Mesodermal cell (in vitro differentiated cells): ENCODE results near the gene KLHL2.

Source experiments
- H3K27ac ChIP-seq: 2 replicates; pipeline ENCODE4 v1.7.0; 2013; ENCODE audit warnings: mild to moderate bottlenecking, low read depth, low read length, moderate library complexity; ENCODE audit not compliant: severe bottlenecking
- H3K36me3 ChIP-seq: 2 replicates; pipeline ENCODE4 v1.7.1; 2013; ENCODE audit warnings: mild to moderate bottlenecking, low read length, moderate library complexity; ENCODE audit not compliant: control insufficient read depth, insufficient read depth
- H3K4me1 ChIP-seq: one replicate; pipeline ENCODE4 v1.7.1; 2013; ENCODE audit warnings: mild to moderate bottlenecking, low read length; ENCODE audit not compliant: insufficient read depth, control insufficient read depth, poor library complexity, severe bottlenecking
- H3K4me3 ChIP-seq: 2 replicates; pipeline ENCODE4 v1.7.0; 2013; ENCODE audit warnings: low read length, control low read depth, mild to moderate bottlenecking; ENCODE audit not compliant: insufficient read depth, poor library complexity, severe bottlenecking; ENCODE audit errors: extremely low read depth
- H3K9me3 ChIP-seq: 2 replicates; pipeline ENCODE4 v1.7.1; 2013; ENCODE audit warnings: mild to moderate bottlenecking, low read length, moderate library complexity; ENCODE audit not compliant: control insufficient read depth
- WGBS, 2 experiments: methylation state at CpG; one replicate each; pipeline ENCODE4 v1.1.5; 2013; ENCODE audit warnings: missing lambda C conversion rate in 2 of 2; ENCODE audit not compliant: insufficient coverage in 2 of 2; 5-methylcytosine and 5-hydroxymethylcytosine counted together

Gene KLHL2

GRCh38 chr4:165345666-165346417 lies 138.5 kb downstream of the KLHL2 start:
- 70 to 94% methylated on average over 5 to 6 of the region's 10 CpGs for WGBS, 2 experiments
- Histone ChIP-seq H3K9me3 (no peaks in the 10 kb centered on the region), H3K4me3 (no peak overlapping the region), H3K4me1 (no peaks in the 10 kb centered on the region), H3K36me3 (peaks cover 23% of the 10 kb centered on the region), H3K27ac (no peak overlapping the region)

GRCh38 chr4:165347647-165348569 lies 140.5 kb downstream of the KLHL2 start:
- Histone ChIP-seq H3K36me3 (peaks cover 7% of the 10 kb centered on the region), H3K9me3 (no peaks in the 10 kb centered on the region), H3K4me1 (no peaks in the 10 kb centered on the region), H3K27ac (no peak overlapping the region), H3K4me3 (no peak overlapping the region)
- 89 to 100% methylated on average over 1 to 3 of the region's 3 CpGs for WGBS, 2 experiments

- Histone ChIP-seq H3K4me1 (no peaks in the 10 kb centered on the region), H3K27ac (no peak overlapping the region), H3K9me3 (no peaks in the 10 kb centered on the region), H3K4me3 (no peak overlapping the region), H3K36me3 (no peaks in the 10 kb centered on the region)
- 93 to 96% methylated on average over 5 of the region's 5 CpGs for WGBS, 2 experiments
Observed at GRCh38 chr4:165351359-165352130, 144.2 kb downstream of the KLHL2 start.

GRCh38 chr4:165355900-165356300 lies 148.5 kb downstream of the KLHL2 start:
- Histone ChIP-seq H3K4me1 (no peaks in the 10 kb centered on the region), H3K27ac (no peak overlapping the region), H3K36me3 (no peaks in the 10 kb centered on the region), H3K4me3 (no peak overlapping the region), H3K9me3 (no peaks in the 10 kb centered on the region)
- 11 to 17% methylated on average over 1 of the region's 2 CpGs for WGBS, 2 experiments

GRCh38 chr4:165359506-165359905 lies 152.1 kb downstream of the KLHL2 start:
- no CpG with 5 or more reads among the region's 2 CpGs for WGBS, 2 experiments
- H3K9me3 ChIP-seq, result no peaks in the 10 kb centered on the region
- no peak overlapping the region for H3K4me3 ChIP-seq
- H3K4me1 ChIP-seq, result no peaks in the 10 kb centered on the region
- H3K27ac ChIP-seq, result no peak overlapping the region
- H3K36me3 ChIP-seq, result no peaks in the 10 kb centered on the region

- Histone ChIP-seq H3K27ac (no peak overlapping the region), H3K36me3 (no peaks in the 10 kb centered on the region), H3K9me3 (no peaks in the 10 kb centered on the region), H3K4me1 (peaks cover 3% of the 10 kb centered on the region), H3K4me3 (no peak overlapping the region)
- 93% methylated on average over 4 of the region's 6 CpGs; no CpG with 5 or more reads in 1 of the 2 experiments for WGBS, 2 experiments
Observed at GRCh38 chr4:165360041-165360695, 152.8 kb downstream of the KLHL2 start.

GRCh38 chr4:165360985-165361670 lies 153.8 kb downstream of the KLHL2 start:
- WGBS, 2 experiments, result 93 to 94% methylated on average over 5 to 7 of the region's 7 CpGs
- no peak overlapping the region for H3K27ac ChIP-seq
- H3K36me3 ChIP-seq, result no peaks in the 10 kb centered on the region
- no peak overlapping the region for H3K4me3 ChIP-seq
- peaks cover 3% of the 10 kb centered on the region for H3K4me1 ChIP-seq
- H3K9me3 ChIP-seq, result no peaks in the 10 kb centered on the region

- Histone ChIP-seq H3K27ac (no peak overlapping the region), H3K9me3 (no peaks in the 10 kb centered on the region), H3K4me3 (no peak overlapping the region), H3K36me3 (no peaks in the 10 kb centered on the region), H3K4me1 (peaks cover 3% of the 10 kb centered on the region)
- 100% methylated on average over 1 of the region's 2 CpGs for WGBS, 2 experiments
Observed at GRCh38 chr4:165361810-165362209, 154.4 kb downstream of the KLHL2 start.

- Histone ChIP-seq H3K27ac (peak overlapping the region; percentile 18), H3K4me3 (no peak overlapping the region)
- 42 to 59% methylated on average over 2 of the region's 2 CpGs for WGBS, 2 experiments
Observed at GRCh38 chr4:165364452-165365080, 157.2 kb downstream of the KLHL2 start.

More at GRCh38 chr4:165364452-165365080, 157.2 kb downstream of the KLHL2 start:
- Histone ChIP-seq H3K9me3 (no peaks in the 10 kb centered on the region), H3K4me1 (peaks cover 3% of the 10 kb centered on the region), H3K36me3 (no peaks in the 10 kb centered on the region)
